Transverse colon (tissue), 3 donors: ENCODE results near the gene NLRC5.

Source experiments
- CTCF ChIP-seq, 5 experiments: fragments of 200-600 bp in 3 of 5; fragments of 450-650 bp in 2 of 5; sonication (generic) in 3 of 5; IDR thresholded peaks; 1 replicate in 2 of 5; 2 replicates in 3 of 5; pipeline ENCODE4 v1.5.1; 2016 to 2017; ENCODE audit warnings: antibody characterized with exemption in 5 of 5, inconsistent platforms in 3 of 5, mild to moderate bottlenecking in 2 of 5, moderate library complexity in 1 of 5
- EP300 ChIP-seq: sonication (generic); formaldehyde crosslinking; IDR thresholded peaks from one replicate; pipeline ENCODE4 v1.6.1; 2017; ENCODE audit warnings: antibody characterized with exemption, low read depth

- TF ChIP-seq EP300 (no peak), CTCF (IDR thresholded peaks at IDR 0.05) (no peak)
Observed at GRCh38 chr16:57081744-57082143, 92.4 kb downstream of the NLRC5 start.
